H9 (cell line): Measurements from ENCODE around the gene SELENOM. TPM values are rescaled to one million over a fixed set of nuclear protein-coding genes. Genes with fewer than 3 reads are reported as not detected.

Experiments used
- DNase-seq: peaks from one replicate; pipeline ENCODE4 v3.0.0-alpha.2; 2017
- H2AFZ ChIP-seq: one replicate; pipeline ENCODE4 v1.6.1; 2013; ENCODE audit warnings: mild to moderate bottlenecking, low read length, control low read depth, moderate library complexity
- H2AK5ac ChIP-seq: 2 replicates; pipeline ENCODE4 v1.6.1; 2013; ENCODE audit warnings: low read length, control low read depth, mixed read lengths; ENCODE audit not compliant: insufficient read length
- H2BK120ac ChIP-seq: one replicate; pipeline ENCODE4 v1.6.1; 2013; ENCODE audit warnings: low read depth, mild to moderate bottlenecking, low read length, control low read depth, inconsistent platforms; ENCODE audit not compliant: poor library complexity, severe bottlenecking
- H2BK12ac ChIP-seq: 2 replicates; pipeline ENCODE4 v1.6.1; 2013; ENCODE audit warnings: low read length, control low read depth, mixed read lengths, low read depth; ENCODE audit not compliant: insufficient read length
- H2BK15ac ChIP-seq: 2 replicates; pipeline ENCODE4 v1.6.1; 2013; ENCODE audit warnings: low read depth, low read length, control low read depth
- H2BK20ac ChIP-seq: one replicate; pipeline ENCODE4 v1.6.1; 2013; ENCODE audit warnings: low read depth, mild to moderate bottlenecking, low read length, control low read depth, inconsistent platforms; ENCODE audit not compliant: poor library complexity, severe bottlenecking
- H2BK5ac ChIP-seq: 2 replicates; pipeline ENCODE4 v1.6.1; 2013; ENCODE audit warnings: low read length, control low read depth, mixed read lengths; ENCODE audit not compliant: insufficient read length
- H3K14ac ChIP-seq: 2 replicates; pipeline ENCODE4 v1.6.1; 2013; ENCODE audit warnings: low read length, control low read depth; ENCODE audit not compliant: insufficient read depth
- H3K18ac ChIP-seq: 2 replicates; pipeline ENCODE4 v1.6.1; 2013; ENCODE audit warnings: low read depth, mild to moderate bottlenecking, mixed read lengths, low read length, control low read depth; ENCODE audit not compliant: insufficient read length
- H3K23ac ChIP-seq: 2 replicates; pipeline ENCODE4 v1.6.1; 2013; ENCODE audit warnings: low read length, control low read depth, mixed read lengths, low read depth; ENCODE audit not compliant: insufficient read length
- H3K23me2 ChIP-seq: 2 replicates; pipeline ENCODE4 v1.6.1; 2013; ENCODE audit warnings: low read depth, mild to moderate bottlenecking, mixed read lengths, low read length, control low read depth; ENCODE audit not compliant: insufficient read length, poor library complexity, severe bottlenecking
- H3K27ac ChIP-seq: 2 replicates; pipeline ENCODE4 v1.5.1; 2013; ENCODE audit warnings: low read length, control low read depth, mixed read lengths, low read depth; ENCODE audit not compliant: insufficient read length
- H3K27me3 ChIP-seq: 2 replicates; pipeline ENCODE4 v1.6.1; 2013; ENCODE audit warnings: low read length, control low read depth, inconsistent platforms; ENCODE audit not compliant: insufficient read depth
- H3K4ac ChIP-seq: 2 replicates; pipeline ENCODE4 v1.6.1; 2013; ENCODE audit warnings: low read depth, mild to moderate bottlenecking, control low read depth, inconsistent platforms, low read length, moderate library complexity
- H3K4me1 ChIP-seq: 2 replicates; pipeline ENCODE4 v1.6.1; 2013; ENCODE audit warnings: low read length, control low read depth, inconsistent platforms; ENCODE audit not compliant: insufficient read depth
- H3K4me2 ChIP-seq: 2 replicates; pipeline ENCODE4 v1.6.1; 2013; ENCODE audit warnings: low read length, control low read depth, mixed read lengths; ENCODE audit not compliant: insufficient read length, insufficient read depth
- H3K56ac ChIP-seq: 2 replicates; pipeline ENCODE4 v1.6.1; 2013; ENCODE audit warnings: low read depth, mild to moderate bottlenecking, mixed read lengths, low read length, control low read depth; ENCODE audit not compliant: insufficient read length
- H3K79me1 ChIP-seq: 2 replicates; pipeline ENCODE4 v1.6.1; 2013; ENCODE audit warnings: low read depth, mild to moderate bottlenecking, moderate library complexity, low read length, control low read depth, inconsistent platforms; ENCODE audit not compliant: insufficient read depth, poor library complexity, severe bottlenecking
- H3K79me2 ChIP-seq: 2 replicates; pipeline ENCODE4 v1.6.1; 2013; ENCODE audit warnings: low read length, control low read depth, inconsistent platforms; ENCODE audit not compliant: insufficient read depth
- H3K9ac ChIP-seq: 2 replicates; pipeline ENCODE4 v1.6.1; 2013; ENCODE audit warnings: low read length, control low read depth, mixed read lengths; ENCODE audit not compliant: insufficient read length; ENCODE audit errors: extremely low read depth
- H3K9me3 ChIP-seq: one replicate; pipeline ENCODE4 v1.6.1; 2013; ENCODE audit warnings: low read depth, low read length, inconsistent platforms; ENCODE audit not compliant: control insufficient read depth
- H3T11ph ChIP-seq: one replicate; pipeline ENCODE4 v1.6.1; 2013; ENCODE audit warnings: mild to moderate bottlenecking, low read length, control low read depth, inconsistent platforms
- H4K20me1 ChIP-seq: one replicate; pipeline ENCODE4 v1.6.1; 2013; ENCODE audit not compliant: control insufficient read depth, insufficient read length, insufficient read depth
- H4K5ac ChIP-seq: 2 replicates; pipeline ENCODE4 v1.6.1; 2013; ENCODE audit warnings: low read depth, mild to moderate bottlenecking, mixed read lengths, low read length, control low read depth; ENCODE audit not compliant: insufficient read length
- H4K8ac ChIP-seq: replicated peaks from 2 replicates; pipeline ENCODE4 v1.6.1; 2013; ENCODE audit warnings: low read length, control low read depth, mixed read lengths, low read depth; ENCODE audit not compliant: insufficient read length
- H4K91ac ChIP-seq: 2 replicates; pipeline ENCODE4 v1.6.1; 2013; ENCODE audit warnings: low read depth, mild to moderate bottlenecking, moderate library complexity, mixed read lengths, low read length, control low read depth; ENCODE audit not compliant: insufficient read length
- H3K27ac Mint-ChIP-seq, 3 experiments: 2 replicates in 2 of 3; 3 replicates in 1 of 3; pipeline ENCODE4 v1.8.0; 2020 to 2021; ENCODE audit warnings: mixed read lengths in 3 of 3, mild to moderate bottlenecking in 1 of 3, moderate library complexity in 1 of 3
- H3K27me3 Mint-ChIP-seq: 2 replicates; pipeline ENCODE4 v1.8.0; 2021; ENCODE audit warnings: low read depth, mild to moderate bottlenecking, moderate library complexity, mixed read lengths
- H3K36me3 Mint-ChIP-seq, 3 experiments: 2 replicates in 2 of 3; 3 replicates in 1 of 3; pipeline ENCODE4 v1.8.0; 2020 to 2021; ENCODE audit warnings: low read depth in 3 of 3, mixed read lengths in 3 of 3; ENCODE audit not compliant: insufficient read depth in 1 of 3
- H3K4me1 Mint-ChIP-seq, 2 experiments: 2 replicates each; pipeline ENCODE4 v1.8.0; 2020; ENCODE audit warnings: mixed read lengths in 2 of 2
- H3K4me3 Mint-ChIP-seq, 2 experiments: 2 replicates in 1 of 2; 3 replicates in 1 of 2; pipeline ENCODE4 v1.8.0; 2020 to 2021; ENCODE audit warnings: mild to moderate bottlenecking in 2 of 2, mixed read lengths in 2 of 2, moderate library complexity in 1 of 2
- H3K9me3 Mint-ChIP-seq, 2 experiments: 2 replicates in 1 of 2; 3 replicates in 1 of 2; pipeline ENCODE4 v1.8.0; 2020; ENCODE audit warnings: mild to moderate bottlenecking in 2 of 2, mixed read lengths in 2 of 2, moderate library complexity in 1 of 2
- WGBS: extraction: QIAGEN DNeasy Blood & Tissue Kit; methylation state at CpG from one replicate; pipeline ENCODE4 v1.1.7; 2013; ENCODE audit warnings: missing lambda C conversion rate, low lambda C conversion rate, mixed read lengths; ENCODE audit not compliant: insufficient read length; ENCODE audit errors: extremely low coverage; 5-methylcytosine and 5-hydroxymethylcytosine counted together
- total RNA-seq: library from RNA; stranded (reverse); gene quantifications from 2 replicates; pipeline ENCODE4 v1.2.1, GENCODE V29; 2021
- TF ChIP-seq, protein P1 (sequence below): fragments of 200-600 bp; sonication (generic); conservative IDR thresholded peaks from 3 replicates; pipeline ENCODE4 v1.8.0; 2021; ENCODE audit warnings: antibody characterized with exemption, mild to moderate bottlenecking

Gene SELENOM
- total RNA-seq, 1 experiment from 2014 or later = 18.6 TPM

DNA sequence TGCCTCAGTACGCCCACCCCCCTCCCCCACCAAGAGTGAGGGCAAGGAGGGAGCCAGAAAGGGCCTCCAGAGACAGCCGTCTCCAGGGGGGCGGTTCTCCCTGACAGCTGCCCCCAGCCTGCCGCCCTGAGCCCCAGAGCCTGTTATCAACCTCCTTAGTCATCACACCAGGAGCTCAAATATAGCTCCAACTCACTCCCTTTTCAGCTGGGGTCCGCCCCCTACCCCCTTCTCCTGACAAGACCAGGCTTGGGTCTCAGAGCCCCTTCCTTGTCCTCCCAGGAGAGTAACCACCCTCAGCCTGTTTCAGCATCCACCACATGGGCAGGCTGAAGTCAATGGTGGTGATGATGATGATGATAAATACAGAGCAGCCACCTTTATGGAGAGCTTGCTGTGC is 12.9 kb upstream of the SELENOM start:
- no peaks in the 10 kb centered on the region for H3K27me3 ChIP-seq
- no peaks in the 10 kb centered on the region for H3K23me2 ChIP-seq
- H3K4me1 ChIP-seq = peaks cover 5% of the 10 kb centered on the region
- Mint-ChIP-seq H3K9me3 (no peaks in the 10 kb centered on the region), H3K27ac (no peak overlapping the region), H3K4me3 (no peak overlapping the region), H3K4me1 (peaks cover 21 to 29% of the 10 kb centered on the region in 2 experiments), H3K27me3 (peaks cover 12% of the 10 kb centered on the region), H3K36me3 (no peaks in the 10 kb centered on the region)
- no peak overlapping the region for H3K27ac ChIP-seq
- no peak overlapping the region for H4K91ac ChIP-seq
- no peak overlapping the region for H3T11ph ChIP-seq
- no peak for DNase-seq
- H3K14ac ChIP-seq = no peak overlapping the region
- no peak overlapping the region for H3K23ac ChIP-seq
- H3K79me2 ChIP-seq = no peaks in the 10 kb centered on the region
- no peak overlapping the region for H3K4me2 ChIP-seq
- no peak overlapping the region for H2AFZ ChIP-seq
- no peak overlapping the region for H3K56ac ChIP-seq
- no peak overlapping the region for H2BK120ac ChIP-seq
- no peak overlapping the region for H3K4ac ChIP-seq
- H2BK12ac ChIP-seq = no peak overlapping the region
- H2BK5ac ChIP-seq = no peak overlapping the region
- no peak overlapping the region for H4K5ac ChIP-seq
- H3K9me3 ChIP-seq = no peaks in the 10 kb centered on the region
- TF ChIP-seq, protein P1, sequence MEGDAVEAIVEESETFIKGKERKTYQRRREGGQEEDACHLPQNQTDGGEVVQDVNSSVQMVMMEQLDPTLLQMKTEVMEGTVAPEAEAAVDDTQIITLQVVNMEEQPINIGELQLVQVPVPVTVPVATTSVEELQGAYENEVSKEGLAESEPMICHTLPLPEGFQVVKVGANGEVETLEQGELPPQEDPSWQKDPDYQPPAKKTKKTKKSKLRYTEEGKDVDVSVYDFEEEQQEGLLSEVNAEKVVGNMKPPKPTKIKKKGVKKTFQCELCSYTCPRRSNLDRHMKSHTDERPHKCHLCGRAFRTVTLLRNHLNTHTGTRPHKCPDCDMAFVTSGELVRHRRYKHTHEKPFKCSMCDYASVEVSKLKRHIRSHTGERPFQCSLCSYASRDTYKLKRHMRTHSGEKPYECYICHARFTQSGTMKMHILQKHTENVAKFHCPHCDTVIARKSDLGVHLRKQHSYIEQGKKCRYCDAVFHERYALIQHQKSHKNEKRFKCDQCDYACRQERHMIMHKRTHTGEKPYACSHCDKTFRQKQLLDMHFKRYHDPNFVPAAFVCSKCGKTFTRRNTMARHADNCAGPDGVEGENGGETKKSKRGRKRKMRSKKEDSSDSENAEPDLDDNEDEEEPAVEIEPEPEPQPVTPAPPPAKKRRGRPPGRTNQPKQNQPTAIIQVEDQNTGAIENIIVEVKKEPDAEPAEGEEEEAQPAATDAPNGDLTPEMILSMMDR = no peak
- H4K8ac ChIP-seq = no peak overlapping the region
- no peaks in the 10 kb centered on the region for H4K20me1 ChIP-seq
- no peak overlapping the region for H3K18ac ChIP-seq
- no CpG with 5 or more reads among the region's 5 CpGs for WGBS
- no peak overlapping the region for H2BK20ac ChIP-seq
- no peak overlapping the region for H2AK5ac ChIP-seq
- H3K79me1 ChIP-seq = no peaks in the 10 kb centered on the region
- no peak overlapping the region for H2BK15ac ChIP-seq
- H3K9ac ChIP-seq = no peak overlapping the region
